Neural crest cell (in vitro differentiated cells): ENCODE data around the gene FN3KRP. TPM values are rescaled to one million over a fixed set of nuclear protein-coding genes. Genes with fewer than 3 reads are reported as not detected.

ENCODE experiments used
- DNase-seq: peaks from one replicate; pipeline ENCODE4 v3.0.0; 2021; ENCODE audit warnings: low read depth, mixed read lengths, low spot score
- H3K27ac Mint-ChIP-seq: one replicate; pipeline ENCODE4 v1.8.0; 2021; ENCODE audit warnings: mild to moderate bottlenecking, mixed read lengths; ENCODE audit not compliant: unreplicated experiment
- H3K27me3 Mint-ChIP-seq: 2 replicates; pipeline ENCODE4 v1.8.0; 2021; ENCODE audit warnings: low read depth, mild to moderate bottlenecking, mixed read lengths
- H3K36me3 Mint-ChIP-seq: 2 replicates; pipeline ENCODE4 v1.8.0; 2021; ENCODE audit warnings: low read depth, mild to moderate bottlenecking, mixed read lengths
- H3K4me1 Mint-ChIP-seq: 2 replicates; pipeline ENCODE4 v1.8.0; 2021; ENCODE audit warnings: mixed read lengths
- H3K4me3 Mint-ChIP-seq: one replicate; pipeline ENCODE4 v1.8.0; 2021; ENCODE audit warnings: mild to moderate bottlenecking, mixed read lengths
- H3K9me3 Mint-ChIP-seq: 2 replicates; pipeline ENCODE4 v1.8.0; 2021; ENCODE audit warnings: mixed read lengths
- CTCF ChIP-seq: fragments of 200-600 bp; sonication (generic); conservative IDR thresholded peaks from 2 replicates; pipeline ENCODE4 v1.5.0; 2021; ENCODE audit warnings: antibody characterized with exemption, mild to moderate bottlenecking
- total RNA-seq: library from RNA; stranded (reverse); gene quantifications from 2 replicates; pipeline ENCODE4 v1.2.1, GENCODE V29; 2021

Gene FN3KRP
- total RNA-seq, 1 donor from 2014 or later, result 44.1 TPM

GRCh38 chr17:82696259-82696658 is 20.2 kb upstream of the FN3KRP start:
- DNase-seq, result no peak
- peak overlapping the region; percentile 51 for H3K4me3 Mint-ChIP-seq
- H3K27me3 Mint-ChIP-seq, result peaks cover 46% of the 10 kb centered on the region
- peaks cover 10% of the 10 kb centered on the region for H3K36me3 Mint-ChIP-seq
- H3K27ac Mint-ChIP-seq, result no peak overlapping the region
- peaks cover 8% of the 10 kb centered on the region for H3K9me3 Mint-ChIP-seq
- TF ChIP-seq CTCF, result no peak
- peaks cover 9% of the 10 kb centered on the region for H3K4me1 Mint-ChIP-seq

GRCh38 chr17:82696916-82697807 is 19.3 kb upstream of the FN3KRP start:
- peaks cover 4% of the 10 kb centered on the region for H3K4me1 Mint-ChIP-seq
- H3K4me3 Mint-ChIP-seq, result peak overlapping the region; percentile 75
- H3K27me3 Mint-ChIP-seq, result peaks cover 49% of the 10 kb centered on the region
- TF ChIP-seq CTCF, result no peak
- H3K9me3 Mint-ChIP-seq, result peaks cover 8% of the 10 kb centered on the region
- no peak for DNase-seq
- H3K27ac Mint-ChIP-seq, result no peak overlapping the region
- peaks cover 10% of the 10 kb centered on the region for H3K36me3 Mint-ChIP-seq

GRCh38 chr17:82697808-82698064 is 18.8 kb upstream of the FN3KRP start:
- DNase-seq, result no peak
- no peak overlapping the region for H3K4me3 Mint-ChIP-seq
- TF ChIP-seq CTCF, result no peak
- H3K4me1 Mint-ChIP-seq, result peaks cover 4% of the 10 kb centered on the region
- H3K9me3 Mint-ChIP-seq, result peaks cover 8% of the 10 kb centered on the region
- no peak overlapping the region for H3K27ac Mint-ChIP-seq
- H3K27me3 Mint-ChIP-seq, result peaks cover 49% of the 10 kb centered on the region
- H3K36me3 Mint-ChIP-seq, result peaks cover 10% of the 10 kb centered on the region

- H3K36me3 Mint-ChIP-seq, result peaks cover 10% of the 10 kb centered on the region
- H3K9me3 Mint-ChIP-seq, result peaks cover 8% of the 10 kb centered on the region
- peaks cover 4% of the 10 kb centered on the region for H3K4me1 Mint-ChIP-seq
- no peak within 1 kb of the TSS for H3K27ac Mint-ChIP-seq
- peak within 1 kb of the TSS; percentile 88 for H3K4me3 Mint-ChIP-seq
- DNase-seq, result peak; percentile 98
- peaks cover 49% of the 10 kb centered on the region for H3K27me3 Mint-ChIP-seq
- TF ChIP-seq CTCF, result no peak
These were observed 18.2 kb upstream of the FN3KRP start, which contains the start of gene RAB40B for GRCh38 chr17:82698065-82698973. Gene RAB40B (minus strand): TSS chr17:82698698. CDS start chr17:82698596, 102 bp downstream.

- peak overlapping the region; percentile 88 for H3K4me3 Mint-ChIP-seq
- peaks cover 7% of the 10 kb centered on the region for H3K36me3 Mint-ChIP-seq
- no peak for TF ChIP-seq CTCF
- peaks cover 46% of the 10 kb centered on the region for H3K27me3 Mint-ChIP-seq
- DNase-seq, result no peak
- no peak overlapping the region for H3K27ac Mint-ChIP-seq
- H3K9me3 Mint-ChIP-seq, result peaks cover 5% of the 10 kb centered on the region
- peaks cover 4% of the 10 kb centered on the region for H3K4me1 Mint-ChIP-seq
These were observed 17.5 kb upstream of the FN3KRP start for GRCh38 chr17:82698974-82699442.
